Neuron (in vitro differentiated cells): ENCODE results near the gene SLC27A3.
"Not testable (repeated sequence)": the region's sequence is repeated elsewhere in the genome, so short reads cannot be mapped to it uniquely, and the experiment has no call there.

ENCODE experiments used
- H2AFZ ChIP-seq: one replicate; pipeline ENCODE4 v1.6.1; 2013; ENCODE audit warnings: low read depth, mild to moderate bottlenecking, inconsistent platforms, low read length, moderate library complexity
- H3K27me3 ChIP-seq: one replicate; pipeline ENCODE4 v1.6.1; 2013; ENCODE audit warnings: low read length; ENCODE audit not compliant: insufficient read depth
- H3K36me3 ChIP-seq: one replicate; pipeline ENCODE4 v1.6.1; 2013; ENCODE audit warnings: low read length; ENCODE audit not compliant: insufficient read depth
- H3K4me1 ChIP-seq: one replicate; pipeline ENCODE4 v1.6.1; 2013; ENCODE audit warnings: low read length; ENCODE audit not compliant: insufficient read depth
- H3K4me3 ChIP-seq: 2 replicates; pipeline ENCODE4 v1.5.1; 2013; ENCODE audit warnings: mild to moderate bottlenecking, low read length, moderate library complexity
- H3K9me3 ChIP-seq: one replicate; pipeline ENCODE4 v1.6.1; 2013; ENCODE audit warnings: low read length

The SLC27A3 gene

GRCh38 chr1:153779781-153780541 is 4.8 kb downstream of the SLC27A3 start:
- Histone ChIP-seq H3K9me3 (no peaks in the 10 kb centered on the region), H3K27me3 (no peaks in the 10 kb centered on the region), H3K36me3 (peaks cover 18% of the 10 kb centered on the region)

GRCh38 chr1:153780551-153780950 is 5.3 kb downstream of the SLC27A3 start:
- Histone ChIP-seq H2AFZ (no peak overlapping the region), H3K27me3 (no peaks in the 10 kb centered on the region), H3K36me3 (peaks cover 18% of the 10 kb centered on the region), H3K9me3 (no peaks in the 10 kb centered on the region), H3K4me3 (no peak overlapping the region), H3K4me1 (peaks cover 13% of the 10 kb centered on the region)

More at GRCh38 chr1:153779781-153780541, 4.8 kb downstream of the SLC27A3 start:
- H3K4me1 ChIP-seq = peaks cover 7% of the 10 kb centered on the region
- no peak overlapping the region for H3K4me3 ChIP-seq
- H2AFZ ChIP-seq = no peak overlapping the region

GRCh38 chr1:153782648-153783047 is 7.4 kb downstream of the SLC27A3 start:
- peaks cover 14% of the 10 kb centered on the region for H3K4me1 ChIP-seq
- H3K36me3 ChIP-seq = peaks cover 11% of the 10 kb centered on the region
- not testable (repeated sequence) for H3K27me3 ChIP-seq, H3K9me3 ChIP-seq, H2AFZ ChIP-seq
- H3K4me3 ChIP-seq = peak overlapping the region; percentile 59

- Histone ChIP-seq H3K4me1 (peaks cover 14% of the 10 kb centered on the region), H2AFZ (peak overlapping the region; percentile 13), H3K9me3 (no peaks in the 10 kb centered on the region), H3K27me3 (no peaks in the 10 kb centered on the region), H3K36me3 (peaks cover 4% of the 10 kb centered on the region), H3K4me3 (peak overlapping the region; percentile 59)
Observed at GRCh38 chr1:153783233-153784190, 8.3 kb downstream of the SLC27A3 start.

GRCh38 chr1:153786038-153786790 is 11.0 kb downstream of the SLC27A3 start:
- Histone ChIP-seq H2AFZ (no peak overlapping the region), H3K4me1 (peaks cover 23% of the 10 kb centered on the region), H3K27me3 (no peaks in the 10 kb centered on the region), H3K9me3 (no peaks in the 10 kb centered on the region), H3K4me3 (no peak overlapping the region), H3K36me3 (no peaks in the 10 kb centered on the region)

- H3K4me1 ChIP-seq = peaks cover 45% of the 10 kb centered on the region
- no peaks in the 10 kb centered on the region for H3K36me3 ChIP-seq
- H3K4me3 ChIP-seq = no peak overlapping the region
- no peaks in the 10 kb centered on the region for H3K27me3 ChIP-seq
- no peak overlapping the region for H2AFZ ChIP-seq
- H3K9me3 ChIP-seq = no peaks in the 10 kb centered on the region
Observed at GRCh38 chr1:153789478-153790034, 14.3 kb downstream of the SLC27A3 start.

- Histone ChIP-seq H3K27me3 (no peaks in the 10 kb centered on the region), H3K4me3 (no peak overlapping the region), H2AFZ (no peak overlapping the region), H3K9me3 (no peaks in the 10 kb centered on the region), H3K4me1 (peaks cover 46% of the 10 kb centered on the region), H3K36me3 (no peaks in the 10 kb centered on the region)
Observed at GRCh38 chr1:153790313-153790965, 15.2 kb downstream of the SLC27A3 start.

GRCh38 chr1:153790966-153791647 is 15.9 kb downstream of the SLC27A3 start:
- Histone ChIP-seq H2AFZ (no peak overlapping the region), H3K9me3 (no peaks in the 10 kb centered on the region), H3K4me3 (no peak overlapping the region), H3K27me3 (no peaks in the 10 kb centered on the region), H3K4me1 (peaks cover 50% of the 10 kb centered on the region), H3K36me3 (peaks cover 6% of the 10 kb centered on the region)

GRCh38 chr1:153791648-153792253 is 16.5 kb downstream of the SLC27A3 start:
- Histone ChIP-seq H3K27me3 (no peaks in the 10 kb centered on the region), H3K4me3 (no peak overlapping the region), H3K4me1 (peaks cover 57% of the 10 kb centered on the region), H3K9me3 (no peaks in the 10 kb centered on the region), H3K36me3 (peaks cover 12% of the 10 kb centered on the region), H2AFZ (no peak overlapping the region)

- Histone ChIP-seq H3K4me3 (no peak overlapping the region), H3K9me3 (no peaks in the 10 kb centered on the region), H3K4me1 (peaks cover 64% of the 10 kb centered on the region), H3K27me3 (no peaks in the 10 kb centered on the region), H2AFZ (no peak overlapping the region), H3K36me3 (peaks cover 17% of the 10 kb centered on the region)
Observed at GRCh38 chr1:153792631-153793041, 17.4 kb downstream of the SLC27A3 start.

- Histone ChIP-seq H3K4me1 (peaks cover 70% of the 10 kb centered on the region), H3K9me3 (no peaks in the 10 kb centered on the region), H3K4me3 (peak overlapping the region; percentile 85), H3K36me3 (peaks cover 25% of the 10 kb centered on the region), H3K27me3 (no peaks in the 10 kb centered on the region), H2AFZ (no peak overlapping the region)
Observed at GRCh38 chr1:153793261-153793972, 18.2 kb downstream of the SLC27A3 start.
